Measurements from ENCODE around the gene STPG1. TPM values are rescaled to one million over a fixed set of nuclear protein-coding genes. Genes with fewer than 3 reads are reported as not detected.

Gene STPG1
- total RNA-seq, 1 donor = 7.2 TPM

DNA sequence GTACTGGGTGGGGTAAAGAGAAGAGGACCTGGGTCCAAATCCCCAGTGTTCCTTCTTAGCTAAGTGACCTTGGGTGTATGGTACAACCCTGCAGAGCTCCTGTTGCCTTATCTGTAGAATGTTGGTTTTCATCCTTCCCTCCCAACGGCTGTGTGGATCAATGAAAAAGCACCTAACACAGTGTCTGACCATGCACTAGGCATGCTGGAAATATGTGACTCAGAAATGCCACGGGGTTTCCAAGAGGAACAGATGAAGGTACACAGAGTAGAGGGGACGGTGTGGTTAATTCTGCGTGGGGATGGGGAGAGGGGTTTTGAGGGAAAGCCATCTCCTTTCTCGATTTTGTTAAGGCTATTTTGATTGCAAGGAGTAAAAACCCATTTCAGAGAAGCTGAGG lies 10.6 kb upstream of the STPG1 start:
- Histone ChIP-seq H3K4me1 (ENCODE audit: insufficient read depth, low read length) (no peaks in the 10 kb centered on the region), H3K9me3 (ENCODE audit: low read depth, low read length) (no peaks in the 10 kb centered on the region), H3K79me2 (ENCODE audit: insufficient read depth, low read length) (no peaks in the 10 kb centered on the region), H3K4me2 (ENCODE audit: insufficient read depth, low read length) (no peak overlapping the region), H3K4me3 (ENCODE audit: insufficient read depth, low read length) (no peak overlapping the region), H3K36me3 (ENCODE audit: insufficient read depth, low read length) (peaks cover 25% of the 10 kb centered on the region), H3K27me3 (ENCODE audit: insufficient read depth, low read length) (no peaks in the 10 kb centered on the region), H3K27ac (ENCODE audit: low read depth, low read length) (no peak overlapping the region), H4K20me1 (ENCODE audit: insufficient read depth, low read length) (peaks cover 8% of the 10 kb centered on the region), H2AFZ (ENCODE audit: low read length) (no peak overlapping the region)
- no peak for DNase-seq (ENCODE audit: insufficient read length, low spot score, missing footprints)
- TF ChIP-seq, protein P1, sequence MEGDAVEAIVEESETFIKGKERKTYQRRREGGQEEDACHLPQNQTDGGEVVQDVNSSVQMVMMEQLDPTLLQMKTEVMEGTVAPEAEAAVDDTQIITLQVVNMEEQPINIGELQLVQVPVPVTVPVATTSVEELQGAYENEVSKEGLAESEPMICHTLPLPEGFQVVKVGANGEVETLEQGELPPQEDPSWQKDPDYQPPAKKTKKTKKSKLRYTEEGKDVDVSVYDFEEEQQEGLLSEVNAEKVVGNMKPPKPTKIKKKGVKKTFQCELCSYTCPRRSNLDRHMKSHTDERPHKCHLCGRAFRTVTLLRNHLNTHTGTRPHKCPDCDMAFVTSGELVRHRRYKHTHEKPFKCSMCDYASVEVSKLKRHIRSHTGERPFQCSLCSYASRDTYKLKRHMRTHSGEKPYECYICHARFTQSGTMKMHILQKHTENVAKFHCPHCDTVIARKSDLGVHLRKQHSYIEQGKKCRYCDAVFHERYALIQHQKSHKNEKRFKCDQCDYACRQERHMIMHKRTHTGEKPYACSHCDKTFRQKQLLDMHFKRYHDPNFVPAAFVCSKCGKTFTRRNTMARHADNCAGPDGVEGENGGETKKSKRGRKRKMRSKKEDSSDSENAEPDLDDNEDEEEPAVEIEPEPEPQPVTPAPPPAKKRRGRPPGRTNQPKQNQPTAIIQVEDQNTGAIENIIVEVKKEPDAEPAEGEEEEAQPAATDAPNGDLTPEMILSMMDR (IDR thresholded peaks at IDR 0.05; ENCODE audit: extremely low read depth, low read depth, low read length) = no peak

DNA sequence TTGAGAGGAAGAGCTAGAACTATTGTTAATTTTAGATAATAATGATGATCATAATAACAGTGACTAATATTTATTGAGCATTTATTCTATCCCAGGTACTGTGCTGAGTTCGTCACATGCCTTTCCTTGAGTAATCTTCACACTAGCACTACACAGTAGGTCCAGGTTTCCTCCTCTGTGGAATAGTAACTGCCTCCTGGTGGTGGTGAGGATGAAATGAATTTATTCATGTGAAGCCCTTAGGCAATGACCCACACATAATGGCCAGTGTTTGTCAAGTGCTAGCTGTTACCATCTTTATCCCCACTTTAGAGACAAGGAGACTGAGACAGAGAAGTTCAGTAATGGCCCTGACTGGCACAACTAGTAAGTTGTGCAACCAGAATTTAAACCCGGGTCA lies 7.9 kb upstream of the STPG1 start:
- no peaks in the 10 kb centered on the region for H3K9me3 ChIP-seq (ENCODE audit: low read depth, low read length)
- H3K4me1 ChIP-seq (ENCODE audit: insufficient read depth, low read length) = peaks cover 25% of the 10 kb centered on the region
- no peak overlapping the region for H3K4me2 ChIP-seq (ENCODE audit: insufficient read depth, low read length)
- H3K4me3 ChIP-seq (ENCODE audit: insufficient read depth, low read length) = no peak overlapping the region
- no peak overlapping the region for H3K27ac ChIP-seq (ENCODE audit: low read depth, low read length)
- TF ChIP-seq, protein P1 (IDR thresholded peaks at IDR 0.05; ENCODE audit: extremely low read depth, low read depth, low read length) = peak; percentile 25
- H2AFZ ChIP-seq (ENCODE audit: low read length) = no peak overlapping the region
- DNase-seq (ENCODE audit: insufficient read length, low spot score, missing footprints) = no peak
- H3K36me3 ChIP-seq (ENCODE audit: insufficient read depth, low read length) = peaks cover 25% of the 10 kb centered on the region
- H3K79me2 ChIP-seq (ENCODE audit: insufficient read depth, low read length) = peaks cover 13% of the 10 kb centered on the region
- H3K27me3 ChIP-seq (ENCODE audit: insufficient read depth, low read length) = no peaks in the 10 kb centered on the region
- peaks cover under 1% of the 10 kb centered on the region for H4K20me1 ChIP-seq (ENCODE audit: insufficient read depth, low read length)

DNA sequence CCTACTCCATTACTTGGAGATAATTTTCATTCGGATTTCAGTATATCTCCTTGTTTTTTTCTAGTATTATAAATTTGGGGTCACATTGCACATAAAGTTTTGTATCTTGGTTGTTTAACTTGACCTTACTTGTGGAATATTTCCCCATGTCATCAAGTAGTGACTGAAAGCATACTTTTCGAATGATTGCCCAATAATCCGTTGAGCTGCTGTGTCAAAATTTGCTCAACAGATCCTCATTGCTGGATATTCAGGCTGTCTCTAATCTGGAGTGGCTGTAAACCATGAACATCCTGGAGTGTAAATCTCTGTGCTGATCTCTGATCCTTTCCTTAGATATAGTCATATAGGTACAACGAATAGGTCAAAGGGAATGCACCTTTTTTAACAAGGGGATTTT lies 7.0 kb upstream of the STPG1 start:
- H3K36me3 ChIP-seq (ENCODE audit: insufficient read depth, low read length) = peaks cover 25% of the 10 kb centered on the region
- H3K4me3 ChIP-seq (ENCODE audit: insufficient read depth, low read length) = no peak overlapping the region
- DNase-seq (ENCODE audit: insufficient read length, low spot score, missing footprints) = no peak

DNA sequence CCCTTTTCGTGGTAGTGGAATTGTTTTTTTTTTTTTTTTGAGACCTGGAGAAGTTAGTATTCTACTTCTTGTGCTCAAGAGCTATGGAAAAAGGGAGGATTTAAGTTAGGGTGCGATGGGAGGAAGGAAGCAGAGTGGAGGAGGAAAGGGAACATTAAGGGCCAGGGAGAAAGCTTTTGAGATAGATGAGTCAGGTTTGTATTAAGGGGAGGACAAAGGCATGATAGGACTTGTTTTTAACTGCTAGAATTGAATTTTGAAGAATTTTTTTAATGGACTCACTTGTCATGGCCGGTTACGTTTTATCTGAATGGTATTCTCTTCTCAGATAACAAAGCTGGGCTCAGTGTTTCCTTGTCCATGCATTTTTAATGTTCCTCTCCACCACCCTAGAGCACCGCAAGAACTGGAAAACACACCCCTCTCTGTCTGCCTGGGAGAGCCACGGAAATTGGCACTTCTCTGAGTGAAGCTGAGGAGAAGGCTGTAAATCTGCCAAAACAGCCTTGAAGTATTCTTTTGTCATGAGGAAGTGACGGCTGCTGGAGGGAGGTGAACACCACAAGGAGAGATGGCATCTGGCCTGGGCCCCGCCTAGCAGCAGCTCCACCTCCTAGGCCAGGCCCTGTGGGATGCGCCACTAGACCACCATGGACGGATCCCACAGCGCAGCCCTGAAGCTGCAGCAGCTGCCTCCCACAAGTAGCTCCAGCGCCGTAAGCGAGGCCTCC lies 5.5 kb upstream of the STPG1 start:
- H3K27ac ChIP-seq (ENCODE audit: low read depth, low read length) = peak overlapping the region; percentile 90
- H3K4me1 ChIP-seq (ENCODE audit: insufficient read depth, low read length) = peaks cover 36% of the 10 kb centered on the region
- H3K4me3 ChIP-seq (ENCODE audit: insufficient read depth, low read length) = no peak overlapping the region
- no peaks in the 10 kb centered on the region for H4K20me1 ChIP-seq (ENCODE audit: insufficient read depth, low read length)
- peaks cover 15% of the 10 kb centered on the region for H3K79me2 ChIP-seq (ENCODE audit: insufficient read depth, low read length)
- TF ChIP-seq, protein P1 (IDR thresholded peaks at IDR 0.05; ENCODE audit: extremely low read depth, low read depth, low read length) = no peak
- peaks cover 25% of the 10 kb centered on the region for H3K36me3 ChIP-seq (ENCODE audit: insufficient read depth, low read length)
- H2AFZ ChIP-seq (ENCODE audit: low read length) = peak overlapping the region; percentile 0
- no peaks in the 10 kb centered on the region for H3K9me3 ChIP-seq (ENCODE audit: low read depth, low read length)
- H3K4me2 ChIP-seq (ENCODE audit: insufficient read depth, low read length) = no peak overlapping the region
- no peak for DNase-seq (ENCODE audit: insufficient read length, low spot score, missing footprints)
- H3K27me3 ChIP-seq (ENCODE audit: insufficient read depth, low read length) = no peaks in the 10 kb centered on the region

More for the DNA sequence above, 7.0 kb upstream of the STPG1 start:
- Histone ChIP-seq H4K20me1 (ENCODE audit: insufficient read depth, low read length) (no peaks in the 10 kb centered on the region), H2AFZ (ENCODE audit: low read length) (no peak overlapping the region), H3K9me3 (ENCODE audit: low read depth, low read length) (no peaks in the 10 kb centered on the region), H3K4me1 (ENCODE audit: insufficient read depth, low read length) (peaks cover 32% of the 10 kb centered on the region), H3K27me3 (ENCODE audit: insufficient read depth, low read length) (no peaks in the 10 kb centered on the region), H3K4me2 (ENCODE audit: insufficient read depth, low read length) (no peak overlapping the region), H3K79me2 (ENCODE audit: insufficient read depth, low read length) (peaks cover 15% of the 10 kb centered on the region), H3K27ac (ENCODE audit: low read depth, low read length) (no peak overlapping the region)
- TF ChIP-seq, protein P1 (IDR thresholded peaks at IDR 0.05; ENCODE audit: extremely low read depth, low read depth, low read length) = no peak

Data from osteoblast (primary cell).